CD4-positive, alpha-beta memory T cell (primary cell): ENCODE measurements around the gene ZNF317. TPM values are rescaled to one million over a fixed set of nuclear protein-coding genes. Genes with fewer than 3 reads are reported as not detected.

Experiments
- CTCF ChIA-PET: fragments of 350-600 bp; sonication (Branson Sonifier 250); formaldehyde crosslinking; loops from one replicate; lab custom pipeline; 2021; ENCODE audit warnings: inconsistent platforms; ENCODE audit not compliant: partially characterized antibody; lab: Charles Lee
- POLR2A ChIA-PET: fragments of 350-600 bp; sonication (Branson Sonifier 250); formaldehyde crosslinking; loops from one replicate; lab custom pipeline; 2021; ENCODE audit not compliant: partially characterized antibody; lab: Charles Lee
- DNase-seq, 5 donors: peaks; one replicate each; pipeline versions ENCODE4 v3.0.0 to v3.0.0-alpha.2; 2020 to 2022; ENCODE audit warnings: mixed read lengths in 1 of 5
- H3K27ac ChIP-seq: one replicate; pipeline ENCODE4 v1.7.0; 2013; ENCODE audit warnings: low read depth, low read length
- H3K27me3 ChIP-seq: 2 replicates; pipeline ENCODE4 v1.7.0; 2013; ENCODE audit warnings: mild to moderate bottlenecking, low read length, moderate library complexity; ENCODE audit not compliant: insufficient read depth
- H3K36me3 ChIP-seq: 2 replicates; pipeline ENCODE4 v1.7.0; 2013; ENCODE audit warnings: mild to moderate bottlenecking, low read length, moderate library complexity; ENCODE audit not compliant: insufficient read depth
- H3K4me1 ChIP-seq: 2 replicates; pipeline ENCODE4 v1.7.0; 2013; ENCODE audit warnings: mild to moderate bottlenecking, low read length, moderate library complexity; ENCODE audit not compliant: insufficient read depth
- H3K4me3 ChIP-seq, 2 donors: one replicate each; pipeline ENCODE4 v1.7.0; 2013; ENCODE audit warnings: low read length in 2 of 2, mild to moderate bottlenecking in 1 of 2
- H3K9me3 ChIP-seq, 2 donors: one replicate each; pipeline ENCODE4 v1.7.0; 2013; ENCODE audit warnings: low read length in 2 of 2, control low read depth in 1 of 2; ENCODE audit not compliant: control insufficient read depth in 1 of 2
- H3K27ac Mint-ChIP-seq, 7 donors: one replicate each; pipeline ENCODE4 v1.8.0; 2020 to 2021; ENCODE audit warnings: mixed read lengths in 7 of 7, mild to moderate bottlenecking in 6 of 7, inconsistent platforms in 3 of 7, moderate library complexity in 3 of 7
- H3K27me3 Mint-ChIP-seq, 2 donors: one replicate each; pipeline ENCODE4 v1.8.0; 2020 to 2021; ENCODE audit warnings: mixed read lengths in 2 of 2
- H3K36me3 Mint-ChIP-seq, 2 donors: one replicate each; pipeline ENCODE4 v1.8.0; 2020 to 2021; ENCODE audit warnings: mixed read lengths in 2 of 2, inconsistent platforms in 1 of 2, mild to moderate bottlenecking in 1 of 2
- H3K4me1 Mint-ChIP-seq, 4 donors: one replicate each; pipeline ENCODE4 v1.8.0; 2020 to 2021; ENCODE audit warnings: mixed read lengths in 4 of 4, mild to moderate bottlenecking in 1 of 4
- H3K4me3 Mint-ChIP-seq, 8 donors: one replicate each; pipeline ENCODE4 v1.8.0; 2020 to 2021; ENCODE audit warnings: mixed read lengths in 8 of 8, mild to moderate bottlenecking in 7 of 8, moderate library complexity in 6 of 8, inconsistent platforms in 3 of 8
- H3K9me3 Mint-ChIP-seq, 8 donors: one replicate each; pipeline ENCODE4 v1.8.0; 2020 to 2021; ENCODE audit warnings: mixed read lengths in 8 of 8, mild to moderate bottlenecking in 5 of 8, inconsistent platforms in 3 of 8, moderate library complexity in 1 of 8
- intact Hi-C: fragments of 100-400 bp; cut with micrococcal nuclease; formaldehyde crosslinking; loops from one replicate; pipeline ENCODE4 v1.15.1; 2023
- polyA plus RNA-seq, 2 donors: library from polyadenylated mRNA; unstranded; fragments of 300-500 nt; fragmentation: Illumina TruSeq; gene quantifications; one replicate each; pipeline ENCODE4 v1.2.3, GENCODE V29; 2021
- total RNA-seq, 2 experiments: library from RNA; stranded (reverse); gene quantifications; one replicate each; pipeline ENCODE4 v1.2.3, GENCODE V29; 2021

ZNF317 gene
- 10 to 100 TPM; 52.1 to 52.4 TPM for total RNA-seq
- polyA plus RNA-seq: 10 to 100 TPM; 25.1 to 49.4 TPM

GRCh38 chr19:9140159-9140874, at the start of gene ZNF317:
Gene ZNF317 (plus strand): TSS chr19:9140397. CDS start chr19:9156017, 15,620 bp downstream.
- intact Hi-C loops: loop anchor here (1.0 kb wide), 3 partner anchors 295 to 481 kb away; partner anchors contain the start of genes ZNF121, ZNF266 and ZNF561
- H3K9me3 ChIP-seq: peaks cover 0 to 8% of the 10 kb centered on the region in 2 donors
- peak within 1 kb of the TSS; percentile 96 for H3K27ac ChIP-seq
- H3K4me1 Mint-ChIP-seq: peaks cover 29 to 48% (median 37%) of the 10 kb centered on the region in 4 donors
- H3K4me3 Mint-ChIP-seq: peak within 1 kb of the TSS; percentile 95 to 99 (median 98)
- H3K27me3 ChIP-seq: no peaks in the 10 kb centered on the region
- H3K36me3 Mint-ChIP-seq: peaks cover 19 to 32% of the 10 kb centered on the region in 2 donors
- CTCF ChIA-PET: no interaction called here
- H3K27ac Mint-ChIP-seq: peak within 1 kb of the TSS; percentile 95 to 99 (median 98)
- peak within 1 kb of the TSS; percentile 82 to 88 for H3K4me3 ChIP-seq
- H3K4me1 ChIP-seq: peaks cover 25% of the 10 kb centered on the region
- peaks cover 3% of the 10 kb centered on the region for H3K36me3 ChIP-seq
- POLR2A ChIA-PET: interaction anchor here (0.8 kb wide), 1 partner anchor 628 kb away, joined by 4 read pairs; the partner anchor contains the start of gene ZNF846
- DNase-seq: peak; percentile 88 to 95 (median 89)
- H3K9me3 Mint-ChIP-seq: peaks cover 0 to 11% (median 9%) of the 10 kb centered on the region in 8 donors
- H3K27me3 Mint-ChIP-seq: peaks cover 1 to 2% of the 10 kb centered on the region in 2 donors

DNA sequence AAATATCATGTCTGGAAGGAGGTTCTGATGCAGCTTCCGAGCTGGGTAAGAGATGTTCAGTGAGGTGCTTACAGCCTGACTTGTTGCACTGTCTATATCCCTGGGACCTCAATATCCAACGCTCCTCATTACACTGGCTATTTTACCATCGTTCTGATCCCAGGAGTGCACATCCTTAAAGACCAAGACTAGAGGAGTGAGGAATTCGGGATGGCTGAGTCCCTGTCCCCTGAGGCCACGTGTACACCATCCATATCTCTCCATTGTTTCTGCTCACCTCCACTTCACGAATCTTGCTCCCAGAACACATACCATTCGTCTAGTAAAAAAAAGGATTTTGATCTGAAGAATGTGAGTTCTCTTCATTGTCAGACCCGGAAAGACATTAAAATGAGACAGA, 32.8 kb upstream of the ZNF317 start, which contains the start of gene OR7G2:
Gene OR7G2, minus strand, starts transcription at position 101 of the 400 bp plus-strand sequence. CDS start 4,232 bp downstream, outside the sequence.
- no peak within 1 kb of the TSS for H3K4me3 ChIP-seq
- H3K27me3 Mint-ChIP-seq: peaks cover 8 to 17% of the 10 kb centered on the region in 2 donors
- H3K27me3 ChIP-seq: no peaks in the 10 kb centered on the region
- H3K4me3 Mint-ChIP-seq: no peak within 1 kb of the TSS
- no peaks in the 10 kb centered on the region for H3K36me3 ChIP-seq
- CTCF ChIA-PET: no interaction called here
- H3K9me3 Mint-ChIP-seq: no peaks in the 10 kb centered on the region
- H3K4me1 ChIP-seq: no peaks in the 10 kb centered on the region
- H3K36me3 Mint-ChIP-seq: no peaks in the 10 kb centered on the region
- no peaks in the 10 kb centered on the region for H3K9me3 ChIP-seq
- H3K27ac ChIP-seq: no peak within 1 kb of the TSS
- intact Hi-C loops: no loop called here
- POLR2A ChIA-PET: no interaction called here
- no peak within 1 kb of the TSS for H3K27ac Mint-ChIP-seq
- DNase-seq: no peak
- H3K4me1 Mint-ChIP-seq: peaks cover 0 to 4% (median 0%) of the 10 kb centered on the region in 4 donors

GRCh38 chr19:9109959-9110358, 30.2 kb upstream of the ZNF317 start:
- H3K27me3 ChIP-seq: no peaks in the 10 kb centered on the region
- no peak overlapping the region for H3K4me3 Mint-ChIP-seq
- peaks cover 0 to 4% (median 0%) of the 10 kb centered on the region in 4 donors for H3K4me1 Mint-ChIP-seq
- POLR2A ChIA-PET: no interaction called here
- H3K27ac ChIP-seq: no peak overlapping the region
- CTCF ChIA-PET: no interaction called here
- intact Hi-C loops: no loop called here
- no peaks in the 10 kb centered on the region for H3K36me3 ChIP-seq
- H3K27ac Mint-ChIP-seq: no peak overlapping the region
- no peak for DNase-seq
- H3K36me3 Mint-ChIP-seq: no peaks in the 10 kb centered on the region
- H3K4me1 ChIP-seq: no peaks in the 10 kb centered on the region
- H3K9me3 Mint-ChIP-seq: peaks cover 0 to 2% (median 0%) of the 10 kb centered on the region in 8 donors
- H3K27me3 Mint-ChIP-seq: peaks cover 9 to 16% of the 10 kb centered on the region in 2 donors
- H3K4me3 ChIP-seq: no peak overlapping the region
- no peaks in the 10 kb centered on the region for H3K9me3 ChIP-seq

GRCh38 chr19:9115307-9115813, 24.8 kb upstream of the ZNF317 start, which contains the start of gene OR7G1:
Gene OR7G1 (minus strand): TSS chr19:9115763. CDS start chr19:9115763, 0 bp downstream.
- H3K27me3 ChIP-seq: no peaks in the 10 kb centered on the region
- POLR2A ChIA-PET: no interaction called here
- H3K9me3 Mint-ChIP-seq: peaks cover 0 to 2% (median 0%) of the 10 kb centered on the region in 8 donors
- H3K27me3 Mint-ChIP-seq: peaks cover 10 to 14% of the 10 kb centered on the region in 2 donors
- H3K27ac Mint-ChIP-seq: peak within 1 kb of the TSS in 2 of 7 donors; percentile 30 to 55
- H3K36me3 ChIP-seq: no peaks in the 10 kb centered on the region
- no peaks in the 10 kb centered on the region for H3K36me3 Mint-ChIP-seq
- intact Hi-C loops: no loop called here
- H3K27ac ChIP-seq: no peak within 1 kb of the TSS
- no peak within 1 kb of the TSS for H3K4me3 ChIP-seq
- H3K4me3 Mint-ChIP-seq: no peak within 1 kb of the TSS
- no peaks in the 10 kb centered on the region for H3K4me1 ChIP-seq
- CTCF ChIA-PET: no interaction called here
- H3K9me3 ChIP-seq: no peaks in the 10 kb centered on the region
- H3K4me1 Mint-ChIP-seq: peaks cover 0 to 1% (median 0%) of the 10 kb centered on the region in 4 donors
- no peak for DNase-seq

DNA sequence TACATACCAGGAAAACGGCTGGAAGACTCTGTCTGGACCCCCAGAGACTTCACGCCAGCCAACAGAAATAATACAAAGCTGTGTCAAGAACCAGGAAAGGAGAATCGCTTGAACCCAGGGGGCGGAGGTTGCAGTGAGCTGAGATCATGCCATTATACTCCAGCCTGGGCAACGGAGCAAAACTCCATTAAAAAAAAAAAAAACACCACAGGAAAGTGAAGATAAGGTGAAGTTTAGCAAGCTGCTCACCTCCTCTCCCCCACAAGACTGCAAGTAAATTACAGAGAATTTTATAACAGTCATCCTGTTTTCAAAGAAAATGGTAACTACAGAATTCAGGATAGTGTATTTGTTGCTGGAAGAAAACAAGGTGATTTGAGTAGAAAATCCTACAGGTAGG, 23.6 kb upstream of the ZNF317 start:
- CTCF ChIA-PET: no interaction called here
- Mint-ChIP-seq H3K27ac (no peak overlapping the region), H3K4me3 (no peak overlapping the region), H3K4me1 (peaks cover 0 to 1% (median 0%) of the 10 kb centered on the region in 4 donors), H3K27me3 (peaks cover 10 to 14% of the 10 kb centered on the region in 2 donors), H3K36me3 (no peaks in the 10 kb centered on the region), H3K9me3 (peaks cover 0 to 2% (median 0%) of the 10 kb centered on the region in 8 donors)
- Histone ChIP-seq H3K4me3 (no peak overlapping the region), H3K9me3 (no peaks in the 10 kb centered on the region), H3K36me3 (no peaks in the 10 kb centered on the region), H3K27me3 (no peaks in the 10 kb centered on the region), H3K27ac (no peak overlapping the region), H3K4me1 (no peaks in the 10 kb centered on the region)
- no peak for DNase-seq
- intact Hi-C loops: no loop called here
- POLR2A ChIA-PET: no interaction called here

GRCh38 chr19:9126900-9127405, 13.2 kb upstream of the ZNF317 start, which contains the start of gene OR7G3:
Gene OR7G3 (minus strand): TSS chr19:9126950. CDS start chr19:9126950, 0 bp downstream.
- Mint-ChIP-seq H3K4me3 (no peak within 1 kb of the TSS), H3K27ac (peak within 1 kb of the TSS in 1 of 7 donors; percentile 29), H3K36me3 (no peaks in the 10 kb centered on the region), H3K27me3 (peaks cover 17 to 24% of the 10 kb centered on the region in 2 donors), H3K4me1 (peaks cover 0 to 8% (median 5%) of the 10 kb centered on the region in 4 donors), H3K9me3 (peaks cover 0 to 1% (median 0%) of the 10 kb centered on the region in 8 donors)
- H3K4me3 ChIP-seq: no peak within 1 kb of the TSS
- no peaks in the 10 kb centered on the region for H3K36me3 ChIP-seq
- no peaks in the 10 kb centered on the region for H3K9me3 ChIP-seq
- intact Hi-C loops: no loop called here
- H3K27me3 ChIP-seq: no peaks in the 10 kb centered on the region
- POLR2A ChIA-PET: no interaction called here
- H3K27ac ChIP-seq: no peak within 1 kb of the TSS
- CTCF ChIA-PET: no interaction called here
- DNase-seq: no peak
- no peaks in the 10 kb centered on the region for H3K4me1 ChIP-seq

DNA sequence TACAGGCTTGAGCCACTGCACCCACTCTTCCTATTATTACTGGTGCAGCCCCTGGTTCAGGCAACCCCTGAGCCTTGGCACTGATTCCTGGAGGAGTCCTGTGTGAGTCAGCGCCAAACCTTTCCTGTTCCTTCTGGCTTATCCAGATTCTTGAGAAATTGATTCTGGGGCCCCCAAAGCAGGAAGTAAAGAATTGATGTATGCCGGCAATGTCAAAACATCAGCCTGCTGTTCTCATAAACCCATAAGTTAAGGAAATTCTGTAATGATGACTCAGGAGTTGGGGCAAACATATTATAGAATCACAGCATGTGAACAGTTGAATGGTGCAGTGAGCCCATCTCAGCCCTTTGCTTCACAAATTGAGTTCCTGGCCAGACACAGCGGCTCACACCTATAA, 12.0 kb upstream of the ZNF317 start:
- Histone ChIP-seq H3K4me1 (no peaks in the 10 kb centered on the region), H3K36me3 (no peaks in the 10 kb centered on the region), H3K27ac (no peak overlapping the region), H3K27me3 (no peaks in the 10 kb centered on the region), H3K9me3 (no peaks in the 10 kb centered on the region), H3K4me3 (no peak overlapping the region)
- H3K27ac Mint-ChIP-seq: no peak overlapping the region
- no peaks in the 10 kb centered on the region for H3K36me3 Mint-ChIP-seq
- H3K9me3 Mint-ChIP-seq: peaks cover 0 to 1% (median 0%) of the 10 kb centered on the region in 8 donors
- H3K27me3 Mint-ChIP-seq: peaks cover 14 to 23% of the 10 kb centered on the region in 2 donors
- ChIA-PET CTCF (no interaction called here), POLR2A (no interaction called here)
- intact Hi-C loops: no loop called here
- H3K4me1 Mint-ChIP-seq: peaks cover 0 to 8% (median 5%) of the 10 kb centered on the region in 4 donors
- DNase-seq: no peak
- H3K4me3 Mint-ChIP-seq: no peak overlapping the region
